Measurements from ENCODE around the gene TCTN1. TPM values are rescaled to one million over a fixed set of nuclear protein-coding genes. Genes with fewer than 3 reads are reported as not detected.

The TCTN1 gene
- total and polyA plus RNA-seq, 2 of the 13 experiments (the other 11 are each of a cell fraction or from before 2014, with no cell fraction given), result 13.6 to 16.0 TPM

DNA sequence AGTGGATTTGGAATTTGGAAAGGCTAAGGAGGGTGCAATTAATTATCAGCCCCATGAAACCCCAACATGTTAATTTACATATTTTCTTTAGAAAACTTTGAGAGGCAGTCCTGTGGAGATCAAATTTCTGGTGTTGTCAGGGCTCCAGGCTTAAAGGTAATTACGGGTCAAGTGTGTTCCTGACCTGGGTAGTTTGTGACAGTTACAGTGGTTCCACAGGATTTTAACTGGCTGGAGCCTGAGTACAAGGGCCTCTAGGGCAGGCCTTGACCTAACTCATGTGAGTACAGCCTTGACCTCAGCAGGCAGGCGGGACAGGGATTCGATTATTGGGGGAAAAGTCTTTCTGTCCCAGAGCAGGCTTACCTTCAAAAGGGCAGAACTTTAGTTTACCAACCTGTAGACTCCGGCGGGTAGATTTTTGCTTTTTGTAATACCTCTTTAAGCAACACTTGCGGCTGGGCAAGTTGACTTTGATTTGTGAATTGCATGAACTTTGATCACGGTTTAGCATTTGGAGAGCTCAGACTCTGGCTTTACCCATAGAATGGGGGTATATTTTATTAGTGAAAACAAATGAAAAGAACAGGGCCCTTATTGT, 22.4 kb upstream of the TCTN1 start (continued):
- TF ChIP-seq, protein P1, sequence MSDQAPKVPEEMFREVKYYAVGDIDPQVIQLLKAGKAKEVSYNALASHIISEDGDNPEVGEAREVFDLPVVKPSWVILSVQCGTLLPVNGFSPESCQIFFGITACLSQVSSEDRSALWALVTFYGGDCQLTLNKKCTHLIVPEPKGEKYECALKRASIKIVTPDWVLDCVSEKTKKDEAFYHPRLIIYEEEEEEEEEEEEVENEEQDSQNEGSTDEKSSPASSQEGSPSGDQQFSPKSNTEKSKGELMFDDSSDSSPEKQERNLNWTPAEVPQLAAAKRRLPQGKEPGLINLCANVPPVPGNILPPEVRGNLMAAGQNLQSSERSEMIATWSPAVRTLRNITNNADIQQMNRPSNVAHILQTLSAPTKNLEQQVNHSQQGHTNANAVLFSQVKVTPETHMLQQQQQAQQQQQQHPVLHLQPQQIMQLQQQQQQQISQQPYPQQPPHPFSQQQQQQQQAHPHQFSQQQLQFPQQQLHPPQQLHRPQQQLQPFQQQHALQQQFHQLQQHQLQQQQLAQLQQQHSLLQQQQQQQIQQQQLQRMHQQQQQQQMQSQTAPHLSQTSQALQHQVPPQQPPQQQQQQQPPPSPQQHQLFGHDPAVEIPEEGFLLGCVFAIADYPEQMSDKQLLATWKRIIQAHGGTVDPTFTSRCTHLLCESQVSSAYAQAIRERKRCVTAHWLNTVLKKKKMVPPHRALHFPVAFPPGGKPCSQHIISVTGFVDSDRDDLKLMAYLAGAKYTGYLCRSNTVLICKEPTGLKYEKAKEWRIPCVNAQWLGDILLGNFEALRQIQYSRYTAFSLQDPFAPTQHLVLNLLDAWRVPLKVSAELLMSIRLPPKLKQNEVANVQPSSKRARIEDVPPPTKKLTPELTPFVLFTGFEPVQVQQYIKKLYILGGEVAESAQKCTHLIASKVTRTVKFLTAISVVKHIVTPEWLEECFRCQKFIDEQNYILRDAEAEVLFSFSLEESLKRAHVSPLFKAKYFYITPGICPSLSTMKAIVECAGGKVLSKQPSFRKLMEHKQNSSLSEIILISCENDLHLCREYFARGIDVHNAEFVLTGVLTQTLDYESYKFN (CRISPR knock-in tag; conservative IDR thresholded peaks at IDR 0.05), result peak; percentile 89
- TF ChIP-seq, protein P2, sequence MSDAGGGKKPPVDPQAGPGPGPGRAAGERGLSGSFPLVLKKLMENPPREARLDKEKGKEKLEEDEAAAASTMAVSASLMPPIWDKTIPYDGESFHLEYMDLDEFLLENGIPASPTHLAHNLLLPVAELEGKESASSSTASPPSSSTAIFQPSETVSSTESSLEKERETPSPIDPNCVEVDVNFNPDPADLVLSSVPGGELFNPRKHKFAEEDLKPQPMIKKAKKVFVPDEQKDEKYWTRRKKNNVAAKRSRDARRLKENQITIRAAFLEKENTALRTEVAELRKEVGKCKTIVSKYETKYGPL (CRISPR knock-in tag; IDR thresholded peaks at IDR 0.05), result no peak
- TF ChIP-seq ZNF83 (CRISPR knock-in tag; IDR thresholded peaks at IDR 0.05; ENCODE audit: borderline replicate concordance) (no peak), TEAD3 (CRISPR knock-in tag; optimal IDR thresholded peaks at IDR 0.05; ENCODE audit: borderline replicate concordance) (peak; percentile 37), THYN1 (CRISPR knock-in tag; IDR thresholded peaks at IDR 0.05; ENCODE audit: borderline replicate concordance, low read depth) (no peak), ZNF180 (CRISPR knock-in tag; IDR thresholded peaks at IDR 0.05; ENCODE audit: borderline replicate concordance, low read depth) (no peak), NCOA5 (CRISPR knock-in tag; IDR thresholded peaks at IDR 0.05) (no peak), ZNF329 (CRISPR knock-in tag; IDR thresholded peaks at IDR 0.05; ENCODE audit: low read depth) (no peak), SALL2 (CRISPR knock-in tag; IDR thresholded peaks at IDR 0.05) (no peak), ZNF101 (CRISPR knock-in tag; IDR thresholded peaks at IDR 0.05; ENCODE audit: borderline replicate concordance, low read depth) (no peak), TBP (CRISPR knock-in tag; IDR thresholded peaks at IDR 0.05) (no peak), RARG (CRISPR knock-in tag; IDR thresholded peaks at IDR 0.05; ENCODE audit: low read depth) (no peak), FOXP1 (IDR thresholded peaks at IDR 0.05) (no peak), FOXP1 (CRISPR knock-in tag; IDR thresholded peaks at IDR 0.05) (peak; percentile 59; the same call in 1 of the 2 replicates), SATB2 (CRISPR knock-in tag; IDR thresholded peaks at IDR 0.05) (no peak), FLYWCH1 (CRISPR knock-in tag; IDR thresholded peaks at IDR 0.05) (no peak)
- TF ChIP-seq, protein P3, sequence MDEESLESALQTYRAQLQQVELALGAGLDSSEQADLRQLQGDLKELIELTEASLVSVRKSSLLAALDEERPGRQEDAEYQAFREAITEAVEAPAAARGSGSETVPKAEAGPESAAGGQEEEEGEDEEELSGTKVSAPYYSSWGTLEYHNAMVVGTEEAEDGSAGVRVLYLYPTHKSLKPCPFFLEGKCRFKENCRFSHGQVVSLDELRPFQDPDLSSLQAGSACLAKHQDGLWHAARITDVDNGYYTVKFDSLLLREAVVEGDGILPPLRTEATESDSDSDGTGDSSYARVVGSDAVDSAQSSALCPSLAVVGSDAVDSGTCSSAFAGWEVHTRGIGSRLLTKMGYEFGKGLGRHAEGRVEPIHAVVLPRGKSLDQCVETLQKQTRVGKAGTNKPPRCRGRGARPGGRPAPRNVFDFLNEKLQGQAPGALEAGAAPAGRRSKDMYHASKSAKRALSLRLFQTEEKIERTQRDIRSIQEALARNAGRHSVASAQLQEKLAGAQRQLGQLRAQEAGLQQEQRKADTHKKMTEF (CRISPR knock-in tag; IDR thresholded peaks at IDR 0.05), result peak; percentile 70; the same call in 1 of the 2 replicates
- TF ChIP-seq, protein P4, sequence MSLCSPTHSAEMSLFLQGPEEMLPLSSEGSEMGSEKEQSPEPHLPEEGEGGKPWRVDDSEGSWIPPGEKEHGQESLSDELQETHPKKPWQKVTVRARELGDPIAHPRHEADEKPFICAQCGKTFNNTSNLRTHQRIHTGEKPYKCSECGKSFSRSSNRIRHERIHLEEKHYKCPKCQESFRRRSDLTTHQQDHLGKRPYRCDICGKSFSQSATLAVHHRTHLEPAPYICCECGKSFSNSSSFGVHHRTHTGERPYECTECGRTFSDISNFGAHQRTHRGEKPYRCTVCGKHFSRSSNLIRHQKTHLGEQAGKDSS (CRISPR knock-in tag; IDR thresholded peaks at IDR 0.05; ENCODE audit: borderline replicate concordance, low read depth), result no peak; the same call in 1 of the 2 replicates
- TF ChIP-seq, protein P5, sequence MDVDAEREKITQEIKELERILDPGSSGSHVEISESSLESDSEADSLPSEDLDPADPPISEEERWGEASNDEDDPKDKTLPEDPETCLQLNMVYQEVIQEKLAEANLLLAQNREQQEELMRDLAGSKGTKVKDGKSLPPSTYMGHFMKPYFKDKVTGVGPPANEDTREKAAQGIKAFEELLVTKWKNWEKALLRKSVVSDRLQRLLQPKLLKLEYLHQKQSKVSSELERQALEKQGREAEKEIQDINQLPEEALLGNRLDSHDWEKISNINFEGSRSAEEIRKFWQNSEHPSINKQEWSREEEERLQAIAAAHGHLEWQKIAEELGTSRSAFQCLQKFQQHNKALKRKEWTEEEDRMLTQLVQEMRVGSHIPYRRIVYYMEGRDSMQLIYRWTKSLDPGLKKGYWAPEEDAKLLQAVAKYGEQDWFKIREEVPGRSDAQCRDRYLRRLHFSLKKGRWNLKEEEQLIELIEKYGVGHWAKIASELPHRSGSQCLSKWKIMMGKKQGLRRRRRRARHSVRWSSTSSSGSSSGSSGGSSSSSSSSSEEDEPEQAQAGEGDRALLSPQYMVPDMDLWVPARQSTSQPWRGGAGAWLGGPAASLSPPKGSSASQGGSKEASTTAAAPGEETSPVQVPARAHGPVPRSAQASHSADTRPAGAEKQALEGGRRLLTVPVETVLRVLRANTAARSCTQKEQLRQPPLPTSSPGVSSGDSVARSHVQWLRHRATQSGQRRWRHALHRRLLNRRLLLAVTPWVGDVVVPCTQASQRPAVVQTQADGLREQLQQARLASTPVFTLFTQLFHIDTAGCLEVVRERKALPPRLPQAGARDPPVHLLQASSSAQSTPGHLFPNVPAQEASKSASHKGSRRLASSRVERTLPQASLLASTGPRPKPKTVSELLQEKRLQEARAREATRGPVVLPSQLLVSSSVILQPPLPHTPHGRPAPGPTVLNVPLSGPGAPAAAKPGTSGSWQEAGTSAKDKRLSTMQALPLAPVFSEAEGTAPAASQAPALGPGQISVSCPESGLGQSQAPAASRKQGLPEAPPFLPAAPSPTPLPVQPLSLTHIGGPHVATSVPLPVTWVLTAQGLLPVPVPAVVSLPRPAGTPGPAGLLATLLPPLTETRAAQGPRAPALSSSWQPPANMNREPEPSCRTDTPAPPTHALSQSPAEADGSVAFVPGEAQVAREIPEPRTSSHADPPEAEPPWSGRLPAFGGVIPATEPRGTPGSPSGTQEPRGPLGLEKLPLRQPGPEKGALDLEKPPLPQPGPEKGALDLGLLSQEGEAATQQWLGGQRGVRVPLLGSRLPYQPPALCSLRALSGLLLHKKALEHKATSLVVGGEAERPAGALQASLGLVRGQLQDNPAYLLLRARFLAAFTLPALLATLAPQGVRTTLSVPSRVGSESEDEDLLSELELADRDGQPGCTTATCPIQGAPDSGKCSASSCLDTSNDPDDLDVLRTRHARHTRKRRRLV (CRISPR knock-in tag; IDR thresholded peaks at IDR 0.05), result no peak
